H9 (cell line): ENCODE data around the gene CRNKL1. TPM values are rescaled to one million over a fixed set of nuclear protein-coding genes. Genes with fewer than 3 reads are reported as not detected.

ENCODE experiments used
- DNase-seq: peaks from one replicate; pipeline ENCODE4 v3.0.0-alpha.2; 2017
- H2AFZ ChIP-seq: one replicate; pipeline ENCODE4 v1.6.1; 2013; ENCODE audit warnings: mild to moderate bottlenecking, low read length, control low read depth, moderate library complexity
- H2AK5ac ChIP-seq: 2 replicates; pipeline ENCODE4 v1.6.1; 2013; ENCODE audit warnings: low read length, control low read depth, mixed read lengths; ENCODE audit not compliant: insufficient read length
- H2BK120ac ChIP-seq: one replicate; pipeline ENCODE4 v1.6.1; 2013; ENCODE audit warnings: low read depth, mild to moderate bottlenecking, low read length, control low read depth, inconsistent platforms; ENCODE audit not compliant: poor library complexity, severe bottlenecking
- H2BK12ac ChIP-seq: 2 replicates; pipeline ENCODE4 v1.6.1; 2013; ENCODE audit warnings: low read length, control low read depth, mixed read lengths, low read depth; ENCODE audit not compliant: insufficient read length
- H2BK15ac ChIP-seq: 2 replicates; pipeline ENCODE4 v1.6.1; 2013; ENCODE audit warnings: low read depth, low read length, control low read depth
- H2BK20ac ChIP-seq: one replicate; pipeline ENCODE4 v1.6.1; 2013; ENCODE audit warnings: low read depth, mild to moderate bottlenecking, low read length, control low read depth, inconsistent platforms; ENCODE audit not compliant: poor library complexity, severe bottlenecking
- H2BK5ac ChIP-seq: 2 replicates; pipeline ENCODE4 v1.6.1; 2013; ENCODE audit warnings: low read length, control low read depth, mixed read lengths; ENCODE audit not compliant: insufficient read length
- H3K14ac ChIP-seq: 2 replicates; pipeline ENCODE4 v1.6.1; 2013; ENCODE audit warnings: low read length, control low read depth; ENCODE audit not compliant: insufficient read depth
- H3K18ac ChIP-seq: 2 replicates; pipeline ENCODE4 v1.6.1; 2013; ENCODE audit warnings: low read depth, mild to moderate bottlenecking, mixed read lengths, low read length, control low read depth; ENCODE audit not compliant: insufficient read length
- H3K23ac ChIP-seq: 2 replicates; pipeline ENCODE4 v1.6.1; 2013; ENCODE audit warnings: low read length, control low read depth, mixed read lengths, low read depth; ENCODE audit not compliant: insufficient read length
- H3K23me2 ChIP-seq: 2 replicates; pipeline ENCODE4 v1.6.1; 2013; ENCODE audit warnings: low read depth, mild to moderate bottlenecking, mixed read lengths, low read length, control low read depth; ENCODE audit not compliant: insufficient read length, poor library complexity, severe bottlenecking
- H3K27ac ChIP-seq: 2 replicates; pipeline ENCODE4 v1.5.1; 2013; ENCODE audit warnings: low read length, control low read depth, mixed read lengths, low read depth; ENCODE audit not compliant: insufficient read length
- H3K27me3 ChIP-seq: 2 replicates; pipeline ENCODE4 v1.6.1; 2013; ENCODE audit warnings: low read length, control low read depth, inconsistent platforms; ENCODE audit not compliant: insufficient read depth
- H3K4ac ChIP-seq: 2 replicates; pipeline ENCODE4 v1.6.1; 2013; ENCODE audit warnings: low read depth, mild to moderate bottlenecking, control low read depth, inconsistent platforms, low read length, moderate library complexity
- H3K4me1 ChIP-seq: 2 replicates; pipeline ENCODE4 v1.6.1; 2013; ENCODE audit warnings: low read length, control low read depth, inconsistent platforms; ENCODE audit not compliant: insufficient read depth
- H3K4me2 ChIP-seq: 2 replicates; pipeline ENCODE4 v1.6.1; 2013; ENCODE audit warnings: low read length, control low read depth, mixed read lengths; ENCODE audit not compliant: insufficient read length, insufficient read depth
- H3K56ac ChIP-seq: 2 replicates; pipeline ENCODE4 v1.6.1; 2013; ENCODE audit warnings: low read depth, mild to moderate bottlenecking, mixed read lengths, low read length, control low read depth; ENCODE audit not compliant: insufficient read length
- H3K79me1 ChIP-seq: 2 replicates; pipeline ENCODE4 v1.6.1; 2013; ENCODE audit warnings: low read depth, mild to moderate bottlenecking, moderate library complexity, low read length, control low read depth, inconsistent platforms; ENCODE audit not compliant: insufficient read depth, poor library complexity, severe bottlenecking
- H3K79me2 ChIP-seq: 2 replicates; pipeline ENCODE4 v1.6.1; 2013; ENCODE audit warnings: low read length, control low read depth, inconsistent platforms; ENCODE audit not compliant: insufficient read depth
- H3K9ac ChIP-seq: 2 replicates; pipeline ENCODE4 v1.6.1; 2013; ENCODE audit warnings: low read length, control low read depth, mixed read lengths; ENCODE audit not compliant: insufficient read length; ENCODE audit errors: extremely low read depth
- H3K9me3 ChIP-seq: one replicate; pipeline ENCODE4 v1.6.1; 2013; ENCODE audit warnings: low read depth, low read length, inconsistent platforms; ENCODE audit not compliant: control insufficient read depth
- H3T11ph ChIP-seq: one replicate; pipeline ENCODE4 v1.6.1; 2013; ENCODE audit warnings: mild to moderate bottlenecking, low read length, control low read depth, inconsistent platforms
- H4K20me1 ChIP-seq: one replicate; pipeline ENCODE4 v1.6.1; 2013; ENCODE audit not compliant: control insufficient read depth, insufficient read length, insufficient read depth
- H4K5ac ChIP-seq: 2 replicates; pipeline ENCODE4 v1.6.1; 2013; ENCODE audit warnings: low read depth, mild to moderate bottlenecking, mixed read lengths, low read length, control low read depth; ENCODE audit not compliant: insufficient read length
- H4K8ac ChIP-seq: replicated peaks from 2 replicates; pipeline ENCODE4 v1.6.1; 2013; ENCODE audit warnings: low read length, control low read depth, mixed read lengths, low read depth; ENCODE audit not compliant: insufficient read length
- H4K91ac ChIP-seq: 2 replicates; pipeline ENCODE4 v1.6.1; 2013; ENCODE audit warnings: low read depth, mild to moderate bottlenecking, moderate library complexity, mixed read lengths, low read length, control low read depth; ENCODE audit not compliant: insufficient read length
- H3K27ac Mint-ChIP-seq, 3 experiments: 2 replicates in 2 of 3; 3 replicates in 1 of 3; pipeline ENCODE4 v1.8.0; 2020 to 2021; ENCODE audit warnings: mixed read lengths in 3 of 3, mild to moderate bottlenecking in 1 of 3, moderate library complexity in 1 of 3
- H3K27me3 Mint-ChIP-seq: 2 replicates; pipeline ENCODE4 v1.8.0; 2021; ENCODE audit warnings: low read depth, mild to moderate bottlenecking, moderate library complexity, mixed read lengths
- H3K36me3 Mint-ChIP-seq, 3 experiments: 2 replicates in 2 of 3; 3 replicates in 1 of 3; pipeline ENCODE4 v1.8.0; 2020 to 2021; ENCODE audit warnings: low read depth in 3 of 3, mixed read lengths in 3 of 3; ENCODE audit not compliant: insufficient read depth in 1 of 3
- H3K4me1 Mint-ChIP-seq, 2 experiments: 2 replicates each; pipeline ENCODE4 v1.8.0; 2020; ENCODE audit warnings: mixed read lengths in 2 of 2
- H3K4me3 Mint-ChIP-seq, 2 experiments: 2 replicates in 1 of 2; 3 replicates in 1 of 2; pipeline ENCODE4 v1.8.0; 2020 to 2021; ENCODE audit warnings: mild to moderate bottlenecking in 2 of 2, mixed read lengths in 2 of 2, moderate library complexity in 1 of 2
- H3K9me3 Mint-ChIP-seq, 2 experiments: 2 replicates in 1 of 2; 3 replicates in 1 of 2; pipeline ENCODE4 v1.8.0; 2020; ENCODE audit warnings: mild to moderate bottlenecking in 2 of 2, mixed read lengths in 2 of 2, moderate library complexity in 1 of 2
- WGBS: extraction: QIAGEN DNeasy Blood & Tissue Kit; methylation state at CpG from one replicate; pipeline ENCODE4 v1.1.7; 2013; ENCODE audit warnings: missing lambda C conversion rate, low lambda C conversion rate, mixed read lengths; ENCODE audit not compliant: insufficient read length; ENCODE audit errors: extremely low coverage; 5-methylcytosine and 5-hydroxymethylcytosine counted together
- total RNA-seq: library from RNA; stranded (reverse); gene quantifications from 2 replicates; pipeline ENCODE4 v1.2.1, GENCODE V29; 2021
- TF ChIP-seq, protein P1 (sequence below): fragments of 200-600 bp; sonication (generic); conservative IDR thresholded peaks from 3 replicates; pipeline ENCODE4 v1.8.0; 2021; ENCODE audit warnings: antibody characterized with exemption, mild to moderate bottlenecking

CRNKL1 gene
- total RNA-seq, 1 experiment from 2014 or later: 30.2 TPM

- no peaks in the 10 kb centered on the region for H3K23me2 ChIP-seq
- Mint-ChIP-seq H3K4me3 (no peak overlapping the region), H3K4me1 (peaks cover 14 to 18% of the 10 kb centered on the region in 2 experiments), H3K27me3 (no peaks in the 10 kb centered on the region; the same call in 1 of the 2 replicates), H3K9me3 (no peaks in the 10 kb centered on the region), H3K36me3 (no peaks in the 10 kb centered on the region), H3K27ac (no peak overlapping the region)
- H3K79me1 ChIP-seq: no peaks in the 10 kb centered on the region
- no peak overlapping the region for H3K4me2 ChIP-seq
- peaks cover 4% of the 10 kb centered on the region; the same call in 1 of the 2 replicates for H3K4me1 ChIP-seq
- H2BK15ac ChIP-seq: no peak overlapping the region
- H3K9me3 ChIP-seq: no peaks in the 10 kb centered on the region
- H4K20me1 ChIP-seq: no peaks in the 10 kb centered on the region
- H2BK120ac ChIP-seq: no peak overlapping the region
- no peak overlapping the region for H3T11ph ChIP-seq
- H3K9ac ChIP-seq: no peak overlapping the region
- no peak overlapping the region for H4K8ac ChIP-seq
- no peak overlapping the region for H3K23ac ChIP-seq
- H4K91ac ChIP-seq: no peak overlapping the region
- no peaks in the 10 kb centered on the region for H3K27me3 ChIP-seq
- no peak overlapping the region for H3K18ac ChIP-seq
- H2BK5ac ChIP-seq: no peak overlapping the region
- no peak overlapping the region for H3K14ac ChIP-seq
- no peak overlapping the region for H2BK12ac ChIP-seq
- DNase-seq: no peak
- no peaks in the 10 kb centered on the region for H3K79me2 ChIP-seq
- H2AK5ac ChIP-seq: no peak overlapping the region
- H2BK20ac ChIP-seq: no peak overlapping the region
- H3K56ac ChIP-seq: no peak overlapping the region
- H3K4ac ChIP-seq: no peak overlapping the region
- WGBS: no CpG with 5 or more reads among the region's 1 CpG
- no peak overlapping the region for H3K27ac ChIP-seq
- TF ChIP-seq, protein P1, sequence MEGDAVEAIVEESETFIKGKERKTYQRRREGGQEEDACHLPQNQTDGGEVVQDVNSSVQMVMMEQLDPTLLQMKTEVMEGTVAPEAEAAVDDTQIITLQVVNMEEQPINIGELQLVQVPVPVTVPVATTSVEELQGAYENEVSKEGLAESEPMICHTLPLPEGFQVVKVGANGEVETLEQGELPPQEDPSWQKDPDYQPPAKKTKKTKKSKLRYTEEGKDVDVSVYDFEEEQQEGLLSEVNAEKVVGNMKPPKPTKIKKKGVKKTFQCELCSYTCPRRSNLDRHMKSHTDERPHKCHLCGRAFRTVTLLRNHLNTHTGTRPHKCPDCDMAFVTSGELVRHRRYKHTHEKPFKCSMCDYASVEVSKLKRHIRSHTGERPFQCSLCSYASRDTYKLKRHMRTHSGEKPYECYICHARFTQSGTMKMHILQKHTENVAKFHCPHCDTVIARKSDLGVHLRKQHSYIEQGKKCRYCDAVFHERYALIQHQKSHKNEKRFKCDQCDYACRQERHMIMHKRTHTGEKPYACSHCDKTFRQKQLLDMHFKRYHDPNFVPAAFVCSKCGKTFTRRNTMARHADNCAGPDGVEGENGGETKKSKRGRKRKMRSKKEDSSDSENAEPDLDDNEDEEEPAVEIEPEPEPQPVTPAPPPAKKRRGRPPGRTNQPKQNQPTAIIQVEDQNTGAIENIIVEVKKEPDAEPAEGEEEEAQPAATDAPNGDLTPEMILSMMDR: no peak
- H4K5ac ChIP-seq: no peak overlapping the region
- no peak overlapping the region for H2AFZ ChIP-seq
Measured at GRCh38 chr20:19991308-19991707, 61.0 kb downstream of the CRNKL1 start.
